ENCODE data around the gene PPP1R37. TPM values are rescaled to one million over a fixed set of nuclear protein-coding genes. Genes with fewer than 3 reads are reported as not detected.

The PPP1R37 gene
- total RNA-seq, 1 donor from 2014 or later = 20.6 TPM

DNA sequence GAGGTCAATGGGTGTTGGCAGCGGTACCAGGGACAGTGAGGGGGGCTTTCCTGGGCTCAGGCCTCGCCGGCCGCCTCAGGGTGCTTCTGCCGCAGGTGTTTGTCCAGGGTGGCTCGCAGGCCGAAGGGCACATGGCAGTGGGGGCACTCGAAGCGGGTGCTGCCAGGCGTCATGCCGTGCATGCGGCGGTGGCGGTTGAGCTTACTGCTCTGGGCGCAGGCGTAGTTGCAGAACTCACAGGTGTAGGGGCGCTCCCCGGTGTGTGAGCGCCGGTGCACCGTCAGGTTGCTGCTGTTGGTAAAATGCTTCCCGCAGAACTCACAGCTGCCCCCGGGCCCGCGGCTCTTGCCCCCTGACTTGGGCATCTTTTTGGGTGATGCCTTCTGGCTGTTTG lies 21.4 kb upstream of the PPP1R37 start:
- DNase-seq = no peak

DNA sequence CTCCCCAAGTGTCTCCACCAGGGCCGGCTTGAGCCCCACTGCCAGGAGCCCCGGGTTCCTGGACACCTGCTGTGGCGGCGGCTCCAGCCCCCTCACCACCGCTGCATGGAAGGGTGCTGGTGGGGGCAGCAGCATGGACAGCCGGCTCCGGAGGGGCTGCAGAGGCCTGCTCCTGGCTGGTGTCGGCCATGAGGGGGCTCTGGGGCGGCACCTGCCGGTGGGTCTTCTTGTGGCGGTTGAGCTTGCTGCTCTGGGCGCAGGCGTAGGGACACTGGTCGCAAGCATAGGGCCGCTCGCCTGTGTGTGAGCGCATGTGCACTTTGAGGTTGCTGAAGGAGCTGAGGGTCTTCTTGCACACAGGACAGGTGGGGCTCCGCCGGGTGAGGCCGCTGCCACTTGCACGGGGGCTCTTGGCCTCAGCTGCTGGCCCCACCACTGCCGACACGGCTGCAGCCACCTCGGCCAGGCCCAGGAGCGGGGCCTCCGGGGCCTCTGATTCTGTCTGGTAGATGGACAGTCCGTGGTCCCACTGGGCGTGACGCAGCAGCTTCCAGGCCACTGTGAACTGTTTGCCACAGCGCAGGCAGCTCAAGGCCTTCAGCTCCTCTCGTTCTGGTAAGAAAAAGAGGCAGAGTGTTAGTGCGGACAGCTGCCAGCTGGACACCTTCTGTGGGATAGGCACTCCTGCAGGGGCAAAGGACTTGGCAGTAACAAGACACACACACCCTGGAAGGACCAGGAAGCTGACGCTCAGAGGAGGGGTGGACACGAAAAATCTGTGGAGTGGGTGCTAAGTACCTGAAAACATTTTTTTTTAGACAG lies 20.8 kb upstream of the PPP1R37 start:
- no peak for DNase-seq

DNA sequence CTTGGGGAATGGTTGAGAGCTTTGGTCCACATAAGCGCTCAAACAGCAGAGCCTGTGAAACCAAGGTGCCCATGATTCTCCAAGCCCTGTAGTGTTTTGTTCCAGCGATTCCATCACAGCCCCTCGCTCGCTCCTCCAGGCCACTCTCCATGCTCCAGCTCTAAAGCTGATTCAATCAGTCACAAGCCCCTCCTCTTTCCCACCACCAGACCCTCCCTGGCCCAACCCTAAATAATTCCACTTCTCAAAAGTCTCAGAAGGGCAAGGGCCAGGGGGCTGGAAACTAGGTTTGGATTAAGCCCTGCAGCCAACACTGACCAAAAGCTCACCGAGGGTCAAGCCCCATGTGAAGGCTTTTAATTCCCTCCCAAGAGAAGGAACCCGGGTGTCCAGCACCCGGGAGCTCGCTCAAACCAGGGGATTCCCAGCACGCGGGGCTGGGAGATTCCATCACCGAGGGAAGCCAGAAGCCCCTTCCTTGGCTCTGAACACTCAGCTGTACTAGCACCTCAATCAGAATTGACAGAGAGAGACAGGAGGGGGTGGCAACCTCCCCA lies 18.2 kb upstream of the PPP1R37 start:
- no peak for DNase-seq

DNA sequence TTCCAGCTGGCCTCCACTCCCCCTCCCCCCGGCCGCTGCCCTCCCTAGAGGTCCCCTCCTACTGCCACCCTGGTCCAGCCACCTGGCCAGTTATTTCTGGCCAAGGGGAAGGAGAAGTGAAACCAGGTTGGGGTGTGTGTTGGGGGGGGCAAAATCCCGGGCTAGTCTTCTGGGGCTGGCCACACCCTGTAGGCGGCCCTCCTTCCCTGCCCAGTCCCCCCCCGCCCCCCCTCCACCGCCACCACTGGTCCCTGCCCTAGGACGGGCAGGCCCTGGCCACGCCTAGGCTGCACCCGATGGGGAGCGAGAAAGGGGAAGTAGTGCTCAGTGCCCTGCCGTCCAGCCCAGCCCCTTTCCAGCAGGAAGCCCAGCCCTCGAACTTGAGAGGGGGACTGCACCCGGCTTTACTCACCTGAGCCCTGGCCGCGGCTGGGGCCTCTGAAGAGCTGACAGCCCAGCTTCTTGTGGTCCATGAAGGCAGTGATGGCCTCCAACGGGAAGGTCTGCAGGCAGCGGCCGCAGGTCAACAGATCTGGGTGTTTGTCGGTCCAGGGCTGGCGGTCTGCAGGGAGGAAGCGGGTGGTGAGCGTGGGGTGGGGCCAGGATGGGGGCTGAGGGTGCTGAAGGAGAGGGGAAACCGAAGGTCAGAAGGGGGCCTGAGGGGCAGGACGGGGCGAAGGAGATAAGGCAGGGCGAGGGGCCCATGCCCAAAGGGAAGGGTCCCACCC lies 17.5 kb upstream of the PPP1R37 start:
- DNase-seq = peak; percentile 18

DNA sequence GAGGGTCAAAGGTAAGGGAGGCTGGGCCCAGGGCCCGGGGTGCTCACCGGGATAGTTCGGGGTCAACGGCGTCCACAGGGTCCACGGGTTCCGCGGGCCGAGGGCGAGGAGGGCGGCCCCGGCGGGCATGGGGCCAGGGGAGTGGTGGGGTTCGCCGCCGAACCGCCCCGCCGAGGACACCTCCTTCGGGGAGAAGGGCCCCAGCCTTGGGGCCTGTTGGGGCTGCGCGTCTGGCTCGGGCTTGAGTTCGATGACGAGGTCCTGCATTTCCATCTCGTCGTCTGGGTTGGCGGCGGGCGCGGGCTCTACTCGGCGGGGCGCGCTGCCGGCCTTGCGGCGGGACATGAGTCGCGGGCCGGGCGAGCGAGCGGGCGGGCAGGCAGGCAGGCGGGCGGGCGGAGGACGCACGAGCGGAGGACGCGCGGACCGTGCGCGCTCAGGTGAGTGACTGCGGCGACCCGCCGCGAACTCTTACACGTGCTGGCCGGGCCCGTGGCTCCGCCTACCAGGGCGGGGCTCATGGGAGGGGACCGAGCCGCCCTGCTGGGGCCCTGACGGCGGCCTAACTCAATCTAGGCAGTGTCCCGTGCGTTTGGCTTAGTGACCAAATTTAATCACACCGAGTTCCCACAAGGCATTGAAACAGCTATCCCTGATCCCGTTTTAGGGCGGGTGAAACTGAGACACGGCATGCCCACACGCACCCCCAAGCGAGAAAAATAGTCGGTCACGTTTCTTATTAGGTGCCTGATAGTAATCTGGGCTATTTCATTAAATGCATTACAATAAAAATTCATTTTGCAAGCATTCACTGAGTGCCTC lies 16.7 kb upstream of the PPP1R37 start, which contains the start of gene ZNF296:
Gene ZNF296, minus strand, starts transcription at position 450 of the 822 bp plus-strand sequence. Its CDS starts 105 bp downstream, at position 345.
- DNase-seq = no peak

DNA sequence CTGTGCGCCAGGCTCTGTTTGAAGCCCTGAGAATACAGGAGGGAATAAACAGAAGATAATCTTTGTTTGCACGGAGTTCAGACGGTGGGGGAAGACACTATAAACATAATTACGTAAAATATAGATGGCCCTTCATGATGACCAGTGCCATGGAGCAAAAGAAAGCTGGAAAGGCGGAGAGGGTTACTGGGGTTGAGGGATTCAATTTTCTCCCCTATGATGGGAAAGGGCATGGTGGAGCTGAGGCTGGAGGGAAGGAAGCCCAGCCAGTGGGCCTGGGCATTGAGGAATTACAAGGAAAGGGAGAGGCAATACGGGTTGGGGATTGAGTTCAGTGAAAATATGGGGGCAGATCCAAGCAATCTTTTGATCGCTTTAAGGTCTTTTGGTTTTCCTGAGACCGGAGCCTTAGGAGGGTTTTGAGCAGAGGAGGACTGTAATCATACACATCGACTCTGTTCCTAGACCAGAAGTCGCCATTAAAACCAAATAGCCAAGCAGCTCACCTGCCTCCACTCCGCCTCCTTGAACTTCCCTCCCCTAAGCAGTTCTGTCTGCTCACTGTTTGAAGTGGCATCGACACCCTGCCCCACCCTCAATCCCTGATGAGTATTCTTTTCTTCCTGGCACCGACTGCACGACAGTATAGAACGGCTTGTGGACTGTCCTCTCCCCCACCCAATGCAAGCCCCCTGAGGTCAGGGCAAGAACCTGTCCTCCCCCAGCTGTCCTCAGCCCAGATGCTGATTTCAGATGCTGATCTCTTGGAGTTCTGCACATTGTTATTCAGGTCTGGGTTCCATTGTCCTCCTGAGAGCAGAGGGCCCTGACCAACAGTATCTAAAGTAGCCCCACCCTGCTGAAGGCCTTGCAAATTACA lies 15.9 kb upstream of the PPP1R37 start:
- DNase-seq = no peak

DNA sequence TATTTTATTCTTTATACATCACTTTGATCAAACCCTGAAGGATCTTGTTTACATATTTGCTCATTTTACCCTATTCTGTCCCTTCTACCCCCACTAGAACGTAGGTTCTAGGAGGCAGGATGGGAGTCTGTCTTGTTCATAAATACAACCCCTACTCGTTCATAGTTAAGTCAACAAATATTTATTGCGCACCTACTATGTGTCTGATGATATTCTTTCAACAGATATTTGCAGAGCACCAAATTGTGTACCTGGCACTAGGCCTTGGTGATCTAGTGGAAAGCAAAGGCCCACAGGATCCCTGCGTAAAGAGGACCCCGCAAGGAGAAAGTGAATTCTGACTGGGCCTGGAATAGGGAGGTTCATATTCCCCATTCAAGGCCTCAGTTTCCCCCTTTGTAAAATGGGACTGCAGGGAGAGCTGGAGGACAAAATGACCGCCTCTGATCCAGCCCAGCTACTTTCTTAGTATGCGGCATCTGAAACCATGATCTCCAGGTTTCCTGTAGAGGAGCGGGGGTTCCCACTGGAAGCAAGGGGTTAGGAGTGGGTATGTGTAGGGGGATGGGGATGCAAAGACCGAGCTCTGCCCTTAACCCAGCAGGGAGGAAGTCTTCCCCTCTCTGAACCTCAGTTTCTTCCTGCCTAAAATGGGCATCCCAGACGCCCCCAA lies 14.5 kb upstream of the PPP1R37 start:
- no peak for DNase-seq

DNA sequence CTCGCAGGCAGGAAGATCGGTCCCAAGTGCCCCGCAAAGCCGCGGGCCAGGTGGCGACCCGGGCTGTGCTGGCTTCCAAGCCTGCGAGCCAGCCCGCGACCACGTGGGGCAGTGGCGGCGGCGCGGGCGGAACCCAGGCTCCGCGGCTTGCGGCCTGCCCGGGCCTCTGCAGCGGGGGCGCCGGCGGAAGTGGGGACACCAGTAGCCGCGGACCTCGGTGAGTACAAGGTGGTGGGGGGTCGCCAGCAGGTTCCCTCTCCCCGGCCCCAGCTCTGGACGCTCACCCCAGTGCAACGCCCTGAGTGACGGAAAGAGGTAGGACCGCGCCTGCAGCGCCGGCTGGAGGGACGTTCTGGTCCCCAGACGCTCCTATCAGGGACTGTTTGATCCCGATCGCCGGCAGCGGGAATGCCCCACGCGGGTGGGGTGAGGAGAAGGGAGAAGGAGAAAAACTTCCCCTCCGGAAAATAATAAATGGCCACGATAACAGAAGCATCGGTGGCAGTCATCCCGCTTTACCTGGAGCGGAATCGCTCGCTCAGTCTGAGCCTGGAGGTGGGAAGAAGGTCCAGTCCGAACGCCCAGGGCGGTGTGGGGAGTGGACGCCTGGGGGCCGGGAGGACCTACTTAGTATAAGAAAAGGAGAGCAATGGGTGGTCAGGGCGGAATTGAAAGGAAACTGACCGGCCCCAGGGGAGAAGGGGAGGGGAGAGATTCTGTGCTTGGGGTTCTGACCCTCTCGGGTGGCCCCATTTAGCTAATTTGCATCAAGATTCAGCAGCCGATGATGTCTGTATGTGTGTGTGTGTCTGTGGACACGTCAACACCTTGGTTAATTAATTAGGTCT lies 13.7 kb upstream of the PPP1R37 start, which contains the start of gene GEMIN7:
Gene GEMIN7, plus strand, starts transcription at position 198 of the 848 bp plus-strand sequence. CDS start 10,855 bp downstream, outside the sequence.
- peak; percentile 52 for DNase-seq

DNA sequence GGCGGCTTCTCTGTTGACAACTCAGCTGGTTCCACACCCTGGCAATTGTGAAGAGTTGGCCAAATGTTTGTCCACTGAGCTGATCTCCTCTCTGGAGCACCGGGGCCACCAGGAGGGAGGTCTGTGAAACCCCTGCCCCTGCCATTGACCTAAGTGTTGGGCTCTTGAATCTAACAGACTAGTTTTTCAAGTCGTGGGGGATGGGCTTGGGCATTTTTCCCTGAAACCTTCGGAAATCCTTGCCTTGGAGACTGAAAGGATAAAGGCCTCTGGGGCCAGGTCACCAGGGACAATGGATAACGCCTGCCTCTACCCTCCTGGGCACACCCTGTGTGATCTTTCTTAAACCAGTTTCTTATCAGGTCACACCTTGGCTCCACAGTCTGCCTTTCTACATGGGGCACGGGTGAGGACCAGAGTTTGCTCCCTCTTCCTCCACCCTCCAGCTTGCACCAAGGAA lies 13.0 kb upstream of the PPP1R37 start:
- no peak for DNase-seq

DNA sequence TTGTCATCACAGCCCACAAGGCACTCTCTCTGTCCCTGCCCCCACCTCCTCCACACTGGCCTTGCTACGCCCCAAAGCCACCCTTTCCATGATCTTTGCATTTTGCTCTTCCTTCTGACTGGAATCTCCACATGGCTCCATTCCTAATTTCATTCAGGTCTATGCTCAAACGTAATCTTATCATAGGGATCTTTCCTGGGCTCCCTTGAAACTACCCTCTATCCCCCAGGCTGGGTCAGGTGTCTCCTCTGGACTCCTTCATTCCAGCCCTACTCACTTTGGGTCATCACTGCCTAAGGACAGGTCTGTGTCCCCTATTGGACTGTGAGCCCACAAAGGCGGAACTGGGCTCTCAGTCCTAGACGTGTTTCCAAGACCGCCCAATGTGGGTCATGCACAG lies 10.8 kb upstream of the PPP1R37 start:
- no peak for DNase-seq

DNA sequence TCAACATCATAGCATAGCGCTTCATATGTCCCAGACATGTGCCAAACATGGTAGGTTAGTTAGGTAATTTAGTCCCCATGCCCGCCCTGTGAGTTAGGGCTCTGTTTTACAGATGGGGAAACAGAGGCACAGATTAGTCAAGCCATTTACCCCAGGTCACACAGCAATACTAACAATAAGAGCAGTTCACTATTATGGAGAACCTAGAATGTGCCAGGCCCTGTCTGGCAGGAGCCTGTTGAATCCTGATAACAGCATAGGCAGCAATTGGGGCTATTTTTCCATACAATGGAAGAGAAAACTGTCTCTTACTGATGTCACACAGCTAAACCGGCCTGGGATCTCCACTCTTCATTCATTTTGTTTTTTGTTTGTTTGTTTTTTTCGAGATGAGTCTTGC lies 6.5 kb upstream of the PPP1R37 start:
- no peak for DNase-seq

DNA sequence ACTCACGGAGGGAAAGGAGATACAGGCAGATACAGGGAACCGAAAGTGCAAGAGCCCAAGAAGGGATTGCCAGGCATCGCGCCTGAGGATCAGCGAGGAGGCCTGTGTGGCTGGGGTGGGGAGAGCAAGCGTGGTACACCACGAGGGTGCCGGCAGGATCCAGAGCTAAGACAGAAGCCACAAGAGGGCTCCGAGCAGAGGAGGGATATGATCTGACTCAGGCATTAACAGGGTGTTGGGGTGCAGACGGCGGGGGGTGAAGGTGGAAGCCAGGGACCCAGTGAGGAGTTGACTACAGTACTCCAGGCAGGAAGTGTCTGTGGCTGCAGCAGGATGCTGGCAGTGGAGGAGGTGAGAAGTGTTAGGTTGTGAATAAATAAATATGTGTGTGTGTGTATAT lies 5.4 kb upstream of the PPP1R37 start:
- DNase-seq = no peak

DNA sequence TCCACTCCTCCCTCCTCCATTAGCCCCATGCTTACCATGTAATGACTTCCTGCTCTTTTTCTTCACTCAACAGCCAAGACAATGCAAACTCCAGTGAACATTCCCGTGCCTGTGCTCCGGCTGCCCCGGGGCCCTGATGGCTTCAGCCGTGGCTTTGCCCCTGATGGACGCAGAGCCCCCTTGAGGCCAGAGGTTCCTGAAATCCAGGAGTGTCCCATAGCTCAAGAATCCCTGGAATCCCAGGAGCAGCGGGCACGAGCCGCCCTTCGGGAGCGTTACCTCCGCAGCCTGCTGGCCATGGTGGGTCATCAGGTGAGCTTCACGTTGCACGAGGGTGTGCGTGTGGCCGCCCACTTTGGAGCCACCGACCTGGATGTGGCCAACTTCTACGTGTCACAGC lies 2.9 kb upstream of the PPP1R37 start:
- DNase-seq = no peak

DNA sequence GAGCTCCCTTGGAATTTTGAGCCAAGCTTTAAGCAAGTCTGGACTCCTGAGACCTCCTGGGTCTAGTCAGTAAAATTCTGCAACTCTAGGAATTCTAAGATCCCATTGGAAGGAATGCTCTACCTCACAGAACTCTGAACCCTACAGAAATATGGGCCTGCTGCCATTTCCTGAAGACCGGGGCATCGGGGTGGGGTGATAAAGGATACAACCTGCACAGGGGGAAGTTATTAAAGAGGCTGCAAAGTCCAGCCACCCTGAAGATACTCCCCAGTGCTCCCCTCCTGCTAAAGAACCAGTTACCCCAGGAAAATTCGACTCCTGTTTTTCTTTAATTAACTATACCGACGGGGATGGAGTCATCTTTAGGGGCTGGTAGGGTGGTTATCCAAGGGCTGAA lies 2.4 kb upstream of the PPP1R37 start:
- DNase-seq = no peak

DNA sequence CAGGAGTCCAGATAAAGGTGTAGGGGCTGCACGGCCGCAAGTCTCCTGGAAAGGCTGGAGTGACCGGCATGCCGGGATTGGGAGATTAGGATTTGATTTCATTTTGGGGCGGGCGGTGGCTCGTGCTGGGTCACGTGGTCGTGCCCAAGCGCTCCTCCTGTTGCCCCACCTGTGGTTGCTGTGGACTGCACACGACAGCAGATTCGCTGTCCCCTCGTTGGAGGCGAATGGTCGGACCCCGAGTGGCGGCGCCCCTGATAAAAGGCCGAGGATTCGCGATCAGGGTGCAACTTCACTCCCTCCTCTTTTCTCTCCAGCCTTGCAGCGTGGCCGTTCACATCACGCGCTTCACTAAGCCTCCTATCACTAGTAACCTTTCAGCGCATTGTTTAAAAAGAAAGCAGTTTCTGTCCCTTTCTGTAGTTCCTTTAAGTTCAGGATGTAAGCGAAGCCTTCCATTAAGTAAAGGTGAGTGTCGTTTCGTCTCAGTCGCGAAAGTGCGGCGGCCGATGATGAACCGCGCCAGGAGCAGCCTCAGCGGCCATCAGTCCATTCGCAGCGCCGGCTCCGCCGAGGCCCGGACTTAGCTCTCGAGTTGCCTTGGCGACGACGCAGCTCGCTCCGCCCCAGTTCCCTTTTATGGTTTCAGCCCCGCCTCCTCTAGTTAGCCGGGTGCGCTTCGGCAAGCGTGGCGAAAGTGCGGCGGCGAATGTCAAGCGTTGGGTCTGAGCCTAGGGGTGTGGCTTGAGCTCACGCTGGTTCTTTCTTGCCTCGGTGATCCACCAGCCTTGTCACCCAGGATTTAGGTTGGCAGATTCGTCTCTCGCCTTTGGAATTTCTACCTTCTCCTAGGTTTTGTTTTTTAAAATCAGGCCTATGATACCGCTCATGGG lies 1.7 kb upstream of the PPP1R37 start:
- DNase-seq = peak; percentile 98

DNA sequence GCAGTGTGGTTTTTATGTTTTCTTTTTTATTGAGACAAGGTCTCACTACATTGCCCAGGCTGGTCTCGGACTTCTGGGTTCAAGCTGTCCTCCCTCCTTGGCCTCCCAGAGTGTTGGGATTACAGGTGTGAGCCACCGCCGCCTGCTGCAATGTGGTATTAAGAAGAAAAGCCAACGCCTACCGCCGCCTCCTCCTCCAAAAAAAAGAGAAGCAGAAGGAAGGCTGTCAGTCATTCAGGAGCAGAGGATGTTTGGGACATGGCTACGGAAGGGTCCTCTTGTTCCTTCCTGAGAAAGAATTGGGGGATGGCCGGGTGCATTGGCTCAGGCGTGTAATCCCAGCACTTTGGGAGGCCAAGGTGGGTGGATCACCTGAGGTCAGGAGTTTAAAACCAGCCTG lies 1.2 kb downstream of the PPP1R37 start:
- no peak for DNase-seq

DNA sequence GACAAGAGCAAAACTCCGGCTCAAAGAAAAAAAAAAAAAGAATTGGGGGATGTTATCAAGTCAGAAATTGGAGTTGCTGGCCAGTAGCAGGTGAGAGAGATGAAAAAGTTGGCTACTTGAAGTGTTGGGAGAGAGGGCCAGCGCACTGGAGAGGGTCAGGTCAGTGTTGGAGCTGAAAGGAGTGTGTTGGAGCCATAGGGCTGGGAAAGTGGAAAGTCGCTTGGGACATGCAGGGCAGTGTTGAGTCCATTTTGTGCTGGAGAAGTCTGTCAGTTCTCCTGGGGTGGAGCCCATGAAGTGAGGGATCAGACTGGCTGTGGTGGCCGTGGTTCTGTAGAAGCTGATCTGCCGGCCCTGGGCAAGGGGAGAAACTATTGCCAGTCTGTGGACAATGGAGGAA lies 1.7 kb downstream of the PPP1R37 start:
- DNase-seq = no peak
